Stomach smooth muscle (tissue), 2 donors: ENCODE measurements around the gene KCNQ2.

Experiments used
- H3K27ac ChIP-seq: one replicate; pipeline ENCODE4 v1.7.0; 2013; ENCODE audit warnings: mild to moderate bottlenecking, low read length, inconsistent platforms
- H3K27me3 ChIP-seq, 2 donors: one replicate each; pipeline ENCODE4 v1.7.0; 2013; ENCODE audit warnings: low read length in 2 of 2; ENCODE audit not compliant: insufficient read depth in 2 of 2, control insufficient read depth in 1 of 2
- H3K36me3 ChIP-seq, 2 donors: one replicate each; pipeline ENCODE4 v1.7.0; 2013; ENCODE audit warnings: low read length in 2 of 2; ENCODE audit not compliant: control insufficient read depth in 2 of 2, insufficient read depth in 2 of 2
- H3K4me1 ChIP-seq: one replicate; pipeline ENCODE4 v1.7.0; 2013; ENCODE audit warnings: low read length; ENCODE audit not compliant: control insufficient read depth, insufficient read depth
- H3K4me3 ChIP-seq, 2 donors: one replicate each; pipeline ENCODE4 v1.7.0; 2013; ENCODE audit warnings: low read length in 2 of 2
- H3K9ac ChIP-seq, 2 donors: one replicate each; pipeline ENCODE4 v1.7.0; 2013; ENCODE audit warnings: low read length in 2 of 2, mild to moderate bottlenecking in 1 of 2
- H3K9me3 ChIP-seq, 2 donors: one replicate each; pipeline ENCODE4 v1.7.0; 2013; ENCODE audit warnings: low read length in 2 of 2; ENCODE audit not compliant: control insufficient read depth in 2 of 2
- donor health status: healthy.
- donor health status: Pancreatic carcinoma.

Gene KCNQ2

GRCh38 chr20:63356931-63357879 lies 115.2 kb downstream of the KCNQ2 start:
- peaks cover 5% of the 10 kb centered on the region for H3K4me1 ChIP-seq
- no peak overlapping the region for H3K4me3 ChIP-seq
- no peaks in the 10 kb centered on the region for H3K9me3 ChIP-seq
- no peaks in the 10 kb centered on the region for H3K36me3 ChIP-seq
- no peak overlapping the region for H3K27ac ChIP-seq
- no peak overlapping the region for H3K9ac ChIP-seq
- H3K27me3 ChIP-seq = peaks cover 16 to 34% of the 10 kb centered on the region in 2 donors

- Histone ChIP-seq H3K4me1 (peaks cover 5% of the 10 kb centered on the region), H3K9me3 (no peaks in the 10 kb centered on the region), H3K27me3 (peaks cover 13 to 27% of the 10 kb centered on the region in 2 donors), H3K27ac (no peak overlapping the region), H3K4me3 (no peak overlapping the region), H3K9ac (no peak overlapping the region), H3K36me3 (no peaks in the 10 kb centered on the region)
These were observed 115.9 kb downstream of the KCNQ2 start for GRCh38 chr20:63356511-63356910.

- peaks cover 13 to 22% of the 10 kb centered on the region in 2 donors for H3K27me3 ChIP-seq
- H3K9me3 ChIP-seq = no peaks in the 10 kb centered on the region
- no peak overlapping the region for H3K27ac ChIP-seq
- no peak overlapping the region for H3K4me3 ChIP-seq
- H3K36me3 ChIP-seq = no peaks in the 10 kb centered on the region
- no peak overlapping the region for H3K9ac ChIP-seq
- peaks cover 3% of the 10 kb centered on the region for H3K4me1 ChIP-seq
These were observed 116.6 kb downstream of the KCNQ2 start for GRCh38 chr20:63355781-63356295.

- Histone ChIP-seq H3K27me3 (peaks cover 8 to 12% of the 10 kb centered on the region in 2 donors), H3K9ac (no peak overlapping the region), H3K9me3 (no peaks in the 10 kb centered on the region), H3K27ac (no peak overlapping the region), H3K36me3 (no peaks in the 10 kb centered on the region), H3K4me1 (no peaks in the 10 kb centered on the region), H3K4me3 (no peak overlapping the region)
These were observed 117.7 kb downstream of the KCNQ2 start for GRCh38 chr20:63354636-63355350.

GRCh38 chr20:63352811-63353221 lies 119.6 kb downstream of the KCNQ2 start:
- no peaks in the 10 kb centered on the region for H3K36me3 ChIP-seq

GRCh38 chr20:63351811-63352591 lies 120.5 kb downstream of the KCNQ2 start:
- no peaks in the 10 kb centered on the region for H3K36me3 ChIP-seq
- H3K27ac ChIP-seq = no peak overlapping the region
- peaks cover 5 to 6% of the 10 kb centered on the region in 2 donors for H3K27me3 ChIP-seq
- H3K9me3 ChIP-seq = no peaks in the 10 kb centered on the region
- no peak overlapping the region for H3K9ac ChIP-seq
- no peaks in the 10 kb centered on the region for H3K4me1 ChIP-seq
- H3K4me3 ChIP-seq = no peak overlapping the region

More at GRCh38 chr20:63352811-63353221, 119.6 kb downstream of the KCNQ2 start:
- Histone ChIP-seq H3K27me3 (peaks cover 6% of the 10 kb centered on the region in 2 donors), H3K27ac (no peak overlapping the region), H3K9ac (no peak overlapping the region), H3K4me1 (no peaks in the 10 kb centered on the region), H3K4me3 (no peak overlapping the region), H3K9me3 (no peaks in the 10 kb centered on the region)

- H3K27me3 ChIP-seq = peaks cover 5 to 6% of the 10 kb centered on the region in 2 donors
- no peak overlapping the region for H3K9ac ChIP-seq
- H3K36me3 ChIP-seq = no peaks in the 10 kb centered on the region
These were observed 121.1 kb downstream of the KCNQ2 start for GRCh38 chr20:63351326-63351700.

GRCh38 chr20:63350597-63351325 lies 121.7 kb downstream of the KCNQ2 start:
- Histone ChIP-seq H3K9ac (no peak overlapping the region), H3K27ac (no peak overlapping the region), H3K4me1 (peaks cover 3% of the 10 kb centered on the region), H3K27me3 (peaks cover 4 to 7% of the 10 kb centered on the region in 2 donors), H3K36me3 (no peaks in the 10 kb centered on the region), H3K4me3 (no peak overlapping the region), H3K9me3 (no peaks in the 10 kb centered on the region)

More at GRCh38 chr20:63351326-63351700, 121.1 kb downstream of the KCNQ2 start:
- Histone ChIP-seq H3K4me3 (no peak overlapping the region), H3K4me1 (no peaks in the 10 kb centered on the region), H3K27ac (no peak overlapping the region), H3K9me3 (no peaks in the 10 kb centered on the region)
